K562 (cell line): Measurements from ENCODE around the gene OR4K13. TPM values are rescaled to one million over a fixed set of nuclear protein-coding genes. Genes with fewer than 3 reads are reported as not detected.

Source experiments
- CBFA2T2 ChIP-seq: fragments of 450-650 bp; conservative IDR thresholded peaks from 2 replicates; pipeline ENCODE4 v1.6.1; 2017; ENCODE audit warnings: mild to moderate bottlenecking
- HBP1 ChIP-seq: fragments of 450-650 bp; formaldehyde crosslinking; IDR thresholded peaks from 2 replicates; pipeline ENCODE4 v1.4.0; 2022; ENCODE audit warnings: missing genetic modification characterization
- MECOM ChIP-seq: fragments of 250-450 bp; sonication (Bioruptor Pico); IDR thresholded peaks from 2 replicates; pipeline ENCODE4 v1.8.0; 2022; ENCODE audit warnings: inconsistent platforms
- NFXL1 ChIP-seq: fragments of 450-650 bp; formaldehyde crosslinking; IDR thresholded peaks from 2 replicates; pipeline ENCODE4 v1.4.0; 2021; ENCODE audit warnings: mild to moderate bottlenecking
- NR2C2 ChIP-seq, 2 experiments: fragments of 200-800 bp in 1 of 2; sonication (Bioruptor generic) in 1 of 2; sonication (generic) in 1 of 2; formaldehyde crosslinking in 1 of 2; IDR thresholded peaks; 2 replicates each; pipeline versions ENCODE4 v1.6.1 to v1.8.0; 2016 to 2022; ENCODE audit warnings: mild to moderate bottlenecking in 1 of 2, missing compliant biosample characterization in 1 of 2, missing genetic modification characterization in 1 of 2, missing genetic modification reagents in 1 of 2
- NR4A1 ChIP-seq, 2 experiments: fragments of 250-450 bp in 1 of 2; fragments of 450-650 bp in 1 of 2; sonication (Bioruptor Pico) in 1 of 2; IDR thresholded peaks; 2 replicates each; pipeline versions ENCODE4 v1.4.0 to v1.6.1; 2016 to 2020; ENCODE audit warnings: mild to moderate bottlenecking in 2 of 2, missing compliant biosample characterization in 1 of 2, missing genetic modification characterization in 1 of 2, moderate library complexity in 1 of 2
- PRPF4 ChIP-seq: fragments of 200-400 bp; formaldehyde crosslinking; IDR thresholded peaks from one replicate; pipeline ENCODE4 v1.6.1; 2017; ENCODE audit warnings: low read length, low read depth, mild to moderate bottlenecking; ENCODE audit not compliant: insufficient read depth, poor library complexity, severe bottlenecking
- ZEB2 ChIP-seq: fragments of 450-650 bp; IDR thresholded peaks from 2 replicates; pipeline ENCODE4 v1.6.1; 2016
- ZNF76 ChIP-seq: fragments of 250-450 bp; sonication (Bioruptor Pico); IDR thresholded peaks from 2 replicates; pipeline ENCODE4 v1.4.0; 2020; ENCODE audit warnings: mild to moderate bottlenecking, moderate library complexity, borderline replicate concordance
- polyA plus RNA-seq, 8 experiments: library from polyadenylated mRNA; depleted of rRNA in 4 of 8; stranded (reverse) in 5 of 8; unstranded in 3 of 8; fragments of >200 nt; fragmentation: Nextera tagmentation in 2 of 8; fragmentation: Illumina TruSeq in 1 of 8; extraction: Ambion mirVana in 2 of 8; extraction: Trizol in 1 of 8; gene quantifications; 2 replicates each; pipeline versions ENCODE4 v1.2.1 to v1.2.3, GENCODE V29; 2011 to 2014; ENCODE audit warnings: inconsistent platforms in 1 of 8, missing spikeins in 1 of 8
- total RNA-seq, 7 experiments: library from RNA; depleted of rRNA in 6 of 7; stranded (reverse); fragments of >200 nt in 6 of 7; fragmentation: Illumina TruSeq in 2 of 7; extraction: Trizol in 2 of 7; gene quantifications; 2 replicates each; pipeline versions ENCODE4 v1.2.1 to v1.2.3, GENCODE V29; 2011 to 2021; ENCODE audit warnings: low replicate concordance in 1 of 7
- TF ChIP-seq, protein P1 (sequence below): fragments of 200-600 bp; sonication (generic); IDR thresholded peaks from one replicate; pipeline ENCODE4 v1.6.1; 2012; ENCODE audit warnings: mild to moderate bottlenecking, low read depth, low read length, inconsistent platforms
- TF ChIP-seq, protein P2 (sequence below), 2 experiments: fragments of 450-650 bp in 1 of 2; sonication (generic) in 1 of 2; formaldehyde crosslinking in 1 of 2; IDR thresholded peaks in 1 of 2; conservative IDR thresholded peaks in 1 of 2; 2 replicates each; pipeline versions ENCODE4 v1.6.1 to v1.8.1; 2016 to 2023; ENCODE audit warnings: mild to moderate bottlenecking in 2 of 2, moderate library complexity in 2 of 2, inconsistent platforms in 1 of 2, missing genetic modification reagents in 1 of 2
- TF ChIP-seq, protein P3 (sequence below): fragments of 250-450 bp; sonication (Bioruptor Pico); IDR thresholded peaks from 2 replicates; pipeline ENCODE4 v1.8.0; 2021; ENCODE audit warnings: mild to moderate bottlenecking, moderate library complexity

Gene OR4K13
- total and polyA plus RNA-seq, 9 of the 15 experiments (the other 6 are each of a cell fraction or from before 2014, with no cell fraction given), result not detected

GRCh38 chr14:20048202-20048601 lies 12.4 kb upstream of the OR4K13 start (continued):
- TF ChIP-seq, protein P1, sequence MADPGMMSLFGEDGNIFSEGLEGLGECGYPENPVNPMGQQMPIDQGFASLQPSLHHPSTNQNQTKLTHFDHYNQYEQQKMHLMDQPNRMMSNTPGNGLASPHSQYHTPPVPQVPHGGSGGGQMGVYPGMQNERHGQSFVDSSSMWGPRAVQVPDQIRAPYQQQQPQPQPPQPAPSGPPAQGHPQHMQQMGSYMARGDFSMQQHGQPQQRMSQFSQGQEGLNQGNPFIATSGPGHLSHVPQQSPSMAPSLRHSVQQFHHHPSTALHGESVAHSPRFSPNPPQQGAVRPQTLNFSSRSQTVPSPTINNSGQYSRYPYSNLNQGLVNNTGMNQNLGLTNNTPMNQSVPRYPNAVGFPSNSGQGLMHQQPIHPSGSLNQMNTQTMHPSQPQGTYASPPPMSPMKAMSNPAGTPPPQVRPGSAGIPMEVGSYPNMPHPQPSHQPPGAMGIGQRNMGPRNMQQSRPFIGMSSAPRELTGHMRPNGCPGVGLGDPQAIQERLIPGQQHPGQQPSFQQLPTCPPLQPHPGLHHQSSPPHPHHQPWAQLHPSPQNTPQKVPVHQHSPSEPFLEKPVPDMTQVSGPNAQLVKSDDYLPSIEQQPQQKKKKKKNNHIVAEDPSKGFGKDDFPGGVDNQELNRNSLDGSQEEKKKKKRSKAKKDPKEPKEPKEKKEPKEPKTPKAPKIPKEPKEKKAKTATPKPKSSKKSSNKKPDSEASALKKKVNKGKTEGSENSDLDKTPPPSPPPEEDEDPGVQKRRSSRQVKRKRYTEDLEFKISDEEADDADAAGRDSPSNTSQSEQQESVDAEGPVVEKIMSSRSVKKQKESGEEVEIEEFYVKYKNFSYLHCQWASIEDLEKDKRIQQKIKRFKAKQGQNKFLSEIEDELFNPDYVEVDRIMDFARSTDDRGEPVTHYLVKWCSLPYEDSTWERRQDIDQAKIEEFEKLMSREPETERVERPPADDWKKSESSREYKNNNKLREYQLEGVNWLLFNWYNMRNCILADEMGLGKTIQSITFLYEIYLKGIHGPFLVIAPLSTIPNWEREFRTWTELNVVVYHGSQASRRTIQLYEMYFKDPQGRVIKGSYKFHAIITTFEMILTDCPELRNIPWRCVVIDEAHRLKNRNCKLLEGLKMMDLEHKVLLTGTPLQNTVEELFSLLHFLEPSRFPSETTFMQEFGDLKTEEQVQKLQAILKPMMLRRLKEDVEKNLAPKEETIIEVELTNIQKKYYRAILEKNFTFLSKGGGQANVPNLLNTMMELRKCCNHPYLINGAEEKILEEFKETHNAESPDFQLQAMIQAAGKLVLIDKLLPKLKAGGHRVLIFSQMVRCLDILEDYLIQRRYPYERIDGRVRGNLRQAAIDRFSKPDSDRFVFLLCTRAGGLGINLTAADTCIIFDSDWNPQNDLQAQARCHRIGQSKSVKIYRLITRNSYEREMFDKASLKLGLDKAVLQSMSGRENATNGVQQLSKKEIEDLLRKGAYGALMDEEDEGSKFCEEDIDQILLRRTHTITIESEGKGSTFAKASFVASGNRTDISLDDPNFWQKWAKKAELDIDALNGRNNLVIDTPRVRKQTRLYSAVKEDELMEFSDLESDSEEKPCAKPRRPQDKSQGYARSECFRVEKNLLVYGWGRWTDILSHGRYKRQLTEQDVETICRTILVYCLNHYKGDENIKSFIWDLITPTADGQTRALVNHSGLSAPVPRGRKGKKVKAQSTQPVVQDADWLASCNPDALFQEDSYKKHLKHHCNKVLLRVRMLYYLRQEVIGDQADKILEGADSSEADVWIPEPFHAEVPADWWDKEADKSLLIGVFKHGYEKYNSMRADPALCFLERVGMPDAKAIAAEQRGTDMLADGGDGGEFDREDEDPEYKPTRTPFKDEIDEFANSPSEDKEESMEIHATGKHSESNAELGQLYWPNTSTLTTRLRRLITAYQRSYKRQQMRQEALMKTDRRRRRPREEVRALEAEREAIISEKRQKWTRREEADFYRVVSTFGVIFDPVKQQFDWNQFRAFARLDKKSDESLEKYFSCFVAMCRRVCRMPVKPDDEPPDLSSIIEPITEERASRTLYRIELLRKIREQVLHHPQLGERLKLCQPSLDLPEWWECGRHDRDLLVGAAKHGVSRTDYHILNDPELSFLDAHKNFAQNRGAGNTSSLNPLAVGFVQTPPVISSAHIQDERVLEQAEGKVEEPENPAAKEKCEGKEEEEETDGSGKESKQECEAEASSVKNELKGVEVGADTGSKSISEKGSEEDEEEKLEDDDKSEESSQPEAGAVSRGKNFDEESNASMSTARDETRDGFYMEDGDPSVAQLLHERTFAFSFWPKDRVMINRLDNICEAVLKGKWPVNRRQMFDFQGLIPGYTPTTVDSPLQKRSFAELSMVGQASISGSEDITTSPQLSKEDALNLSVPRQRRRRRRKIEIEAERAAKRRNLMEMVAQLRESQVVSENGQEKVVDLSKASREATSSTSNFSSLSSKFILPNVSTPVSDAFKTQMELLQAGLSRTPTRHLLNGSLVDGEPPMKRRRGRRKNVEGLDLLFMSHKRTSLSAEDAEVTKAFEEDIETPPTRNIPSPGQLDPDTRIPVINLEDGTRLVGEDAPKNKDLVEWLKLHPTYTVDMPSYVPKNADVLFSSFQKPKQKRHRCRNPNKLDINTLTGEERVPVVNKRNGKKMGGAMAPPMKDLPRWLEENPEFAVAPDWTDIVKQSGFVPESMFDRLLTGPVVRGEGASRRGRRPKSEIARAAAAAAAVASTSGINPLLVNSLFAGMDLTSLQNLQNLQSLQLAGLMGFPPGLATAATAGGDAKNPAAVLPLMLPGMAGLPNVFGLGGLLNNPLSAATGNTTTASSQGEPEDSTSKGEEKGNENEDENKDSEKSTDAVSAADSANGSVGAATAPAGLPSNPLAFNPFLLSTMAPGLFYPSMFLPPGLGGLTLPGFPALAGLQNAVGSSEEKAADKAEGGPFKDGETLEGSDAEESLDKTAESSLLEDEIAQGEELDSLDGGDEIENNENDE, result no peak
- TF ChIP-seq NR4A1 (CRISPR knock-in tag; IDR thresholded peaks at IDR 0.05), result no peak
- no peak for TF ChIP-seq NR4A1 (tag; IDR thresholded peaks at IDR 0.05)
- TF ChIP-seq, protein P2, sequence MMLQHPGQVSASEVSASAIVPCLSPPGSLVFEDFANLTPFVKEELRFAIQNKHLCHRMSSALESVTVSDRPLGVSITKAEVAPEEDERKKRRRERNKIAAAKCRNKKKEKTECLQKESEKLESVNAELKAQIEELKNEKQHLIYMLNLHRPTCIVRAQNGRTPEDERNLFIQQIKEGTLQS (IDR thresholded peaks at IDR 0.05), result no peak
- TF ChIP-seq, protein P2 (CRISPR knock-in tag; conservative IDR thresholded peaks at IDR 0.05), result no peak
- TF ChIP-seq ZNF76 (CRISPR knock-in tag), result no peak
- TF ChIP-seq HBP1, result no peak
- TF ChIP-seq PRPF4, result no peak
- no peak for TF ChIP-seq NFXL1 (CRISPR knock-in tag)
- no peak for TF ChIP-seq NR2C2 (CRISPR knock-in tag; IDR thresholded peaks at IDR 0.05)
- TF ChIP-seq NR2C2 (tag; IDR thresholded peaks at IDR 0.05), result no peak
- TF ChIP-seq CBFA2T2, result peak; percentile 41; the same call in 1 of the 2 replicates
- TF ChIP-seq, protein P3, sequence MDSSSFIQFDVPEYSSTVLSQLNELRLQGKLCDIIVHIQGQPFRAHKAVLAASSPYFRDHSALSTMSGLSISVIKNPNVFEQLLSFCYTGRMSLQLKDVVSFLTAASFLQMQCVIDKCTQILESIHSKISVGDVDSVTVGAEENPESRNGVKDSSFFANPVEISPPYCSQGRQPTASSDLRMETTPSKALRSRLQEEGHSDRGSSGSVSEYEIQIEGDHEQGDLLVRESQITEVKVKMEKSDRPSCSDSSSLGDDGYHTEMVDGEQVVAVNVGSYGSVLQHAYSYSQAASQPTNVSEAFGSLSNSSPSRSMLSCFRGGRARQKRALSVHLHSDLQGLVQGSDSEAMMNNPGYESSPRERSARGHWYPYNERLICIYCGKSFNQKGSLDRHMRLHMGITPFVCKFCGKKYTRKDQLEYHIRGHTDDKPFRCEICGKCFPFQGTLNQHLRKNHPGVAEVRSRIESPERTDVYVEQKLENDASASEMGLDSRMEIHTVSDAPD (CRISPR knock-in tag), result no peak
- TF ChIP-seq ZEB2, result no peak
- no peak for TF ChIP-seq MECOM
